Measurements from ENCODE around the gene DDX10.
"Not testable (repeated sequence)": the region's sequence is repeated elsewhere in the genome, so short reads cannot be mapped to it uniquely, and the experiment has no call there.

The DDX10 gene

GRCh38 chr11:108780119-108780518, 115.2 kb downstream of the DDX10 start:
- no peak for DNase-seq

DNA sequence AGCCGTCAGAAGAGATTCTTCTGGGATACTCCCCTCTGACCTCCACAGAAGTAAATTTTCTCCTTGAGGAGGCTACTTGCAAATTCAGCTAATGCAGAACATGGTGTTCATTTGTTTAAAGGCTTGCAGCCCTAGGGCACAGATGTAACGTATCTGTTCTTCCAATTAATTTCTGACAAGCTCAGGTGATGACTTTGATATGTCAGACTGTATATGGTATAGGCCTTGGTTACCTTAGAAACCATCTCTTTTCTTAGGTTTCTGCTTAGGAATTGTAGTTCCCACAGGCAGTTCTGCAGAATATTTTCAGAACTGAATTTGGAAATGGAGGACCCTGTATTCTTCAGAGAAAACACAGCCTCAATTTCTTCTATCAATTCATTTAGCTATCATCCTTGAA, 117.1 kb downstream of the DDX10 start:
- DNase-seq: no peak

DNA sequence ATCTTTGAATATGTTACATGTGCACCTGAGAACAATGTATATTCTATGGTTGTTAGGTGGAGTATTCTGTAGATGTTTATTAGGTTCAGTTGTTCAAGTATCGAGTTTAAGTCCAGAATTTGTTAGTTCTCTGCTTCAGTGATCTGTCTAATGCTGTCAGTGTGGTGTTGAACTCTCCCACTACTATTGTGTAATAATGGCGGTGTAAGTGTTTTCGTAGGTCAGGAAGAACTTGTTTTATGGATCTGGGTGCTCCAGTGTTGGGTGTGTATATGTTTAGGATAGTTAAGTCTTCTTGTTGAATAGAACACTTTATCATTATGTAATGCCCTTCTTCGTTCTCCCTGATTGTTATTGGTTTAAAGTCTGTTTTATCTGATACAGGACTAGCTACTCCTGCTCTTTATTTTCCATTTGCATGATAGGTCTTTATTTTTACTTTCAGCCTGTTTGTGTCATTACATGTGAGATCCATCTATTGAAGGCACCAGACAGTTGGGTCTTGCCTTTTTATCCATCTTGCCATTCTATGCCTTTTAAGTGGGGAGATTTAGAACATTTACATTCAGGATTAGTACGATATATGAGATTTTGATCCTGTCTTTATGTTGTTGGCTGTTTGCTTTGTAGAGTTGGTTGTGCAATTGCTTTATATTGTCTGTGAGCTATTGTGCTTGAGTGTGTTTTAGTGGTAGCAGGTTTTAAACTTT, 121.6 kb downstream of the DDX10 start:
- no peak for DNase-seq

DNA sequence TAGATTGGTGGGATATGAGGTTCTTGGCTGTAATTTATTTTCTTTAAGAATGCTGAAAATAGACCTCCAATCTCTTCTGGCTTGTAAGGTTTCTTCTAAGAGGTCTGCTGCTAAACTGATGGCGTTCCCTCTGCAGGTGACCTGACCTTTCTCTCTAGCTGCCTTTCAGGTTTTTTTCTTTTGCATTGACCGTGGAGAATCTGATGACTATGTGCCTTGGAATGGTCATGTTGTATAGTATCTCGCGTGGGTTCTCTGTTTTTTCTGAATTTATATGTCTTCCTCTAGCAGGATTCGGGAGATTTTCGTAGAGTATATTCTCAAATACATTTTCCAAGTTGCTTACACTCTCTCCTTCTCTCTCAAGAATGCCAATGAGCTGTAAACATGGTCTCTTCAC, 122.2 kb downstream of the DDX10 start:
- DNase-seq: no peak

GRCh38 chr11:108788565-108789199, 123.8 kb downstream of the DDX10 start:
- DNase-seq: no peak

- no peak for DNase-seq
Observed at GRCh38 chr11:108790501-108791299, 125.8 kb downstream of the DDX10 start.

DNA sequence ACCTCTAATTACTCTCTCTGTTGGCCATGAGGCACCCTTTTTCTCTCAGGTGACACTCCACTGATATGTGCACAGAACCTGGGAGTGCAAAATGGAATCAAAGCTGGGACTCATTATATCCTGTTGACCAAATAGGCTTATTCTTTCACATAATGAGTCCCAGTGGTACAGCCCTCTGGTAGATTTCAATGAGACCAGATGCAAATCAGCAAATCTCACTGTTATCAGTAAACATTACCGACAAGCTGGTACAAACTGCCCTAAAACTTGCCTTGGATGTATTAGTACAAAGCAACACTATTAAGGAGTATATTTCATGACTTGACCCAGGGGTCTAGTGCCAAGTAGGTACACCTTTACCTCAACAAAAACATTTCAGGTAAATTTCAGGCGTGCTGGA, 128.3 kb downstream of the DDX10 start:
- no peak for DNase-seq

- DNase-seq: no peak
Observed at GRCh38 chr11:108793611-108794010, 128.7 kb downstream of the DDX10 start.

GRCh38 chr11:108796551-108796950, 131.7 kb downstream of the DDX10 start:
- no peak for DNase-seq

DNA sequence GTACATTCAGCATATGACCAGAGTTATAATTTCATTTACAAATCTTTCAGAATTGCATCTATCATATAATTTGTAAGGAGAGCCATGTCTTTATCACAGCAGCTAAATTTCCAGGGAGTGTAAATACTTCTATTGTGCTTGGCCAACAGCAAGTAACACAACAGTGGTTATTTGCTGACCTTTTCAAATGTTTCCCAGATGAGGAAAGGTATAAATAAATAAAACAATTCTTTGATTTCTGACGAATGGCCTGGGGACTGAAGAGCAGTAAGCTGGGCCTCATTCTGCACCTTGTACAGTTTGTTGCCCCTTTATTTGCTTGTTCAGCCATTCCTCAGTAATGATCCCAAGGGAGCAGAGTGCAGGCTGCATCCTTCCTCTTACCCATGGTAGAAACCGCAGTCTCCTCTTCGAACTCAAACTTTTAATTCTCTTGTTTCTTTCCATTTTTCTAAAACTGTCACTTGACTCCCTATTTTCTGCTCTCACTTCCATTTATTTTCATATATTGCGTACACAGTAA, 132.8 kb downstream of the DDX10 start:
- no peak for DNase-seq

- DNase-seq: no peak
Observed at GRCh38 chr11:108802492-108802891, 137.6 kb downstream of the DDX10 start.

- no peak for DNase-seq
Observed at GRCh38 chr11:108803776-108804175, 138.9 kb downstream of the DDX10 start.

GRCh38 chr11:108804511-108804910, 139.6 kb downstream of the DDX10 start:
- no peak for DNase-seq

DNA sequence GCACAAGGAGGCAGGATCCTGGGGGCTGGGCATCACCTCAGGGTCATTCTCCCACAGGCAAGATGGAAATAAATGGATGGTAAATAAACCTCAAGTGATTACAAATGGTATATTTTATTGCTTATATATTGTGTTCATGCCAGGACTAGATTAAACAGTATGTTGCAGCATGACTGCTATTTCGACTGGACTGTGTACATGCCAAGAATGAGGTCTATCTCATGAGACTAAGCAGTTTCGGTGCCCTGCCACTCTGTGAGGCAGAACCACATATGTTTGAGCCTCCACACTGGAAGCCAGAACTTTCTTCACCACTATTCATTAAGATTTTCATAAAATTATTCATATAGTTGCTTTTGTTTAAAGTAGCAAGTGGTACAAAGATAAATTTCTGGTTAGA, 140.2 kb downstream of the DDX10 start:
- no peak for DNase-seq

GRCh38 chr11:108807262-108807661, 142.4 kb downstream of the DDX10 start:
- DNase-seq: no peak

DNA sequence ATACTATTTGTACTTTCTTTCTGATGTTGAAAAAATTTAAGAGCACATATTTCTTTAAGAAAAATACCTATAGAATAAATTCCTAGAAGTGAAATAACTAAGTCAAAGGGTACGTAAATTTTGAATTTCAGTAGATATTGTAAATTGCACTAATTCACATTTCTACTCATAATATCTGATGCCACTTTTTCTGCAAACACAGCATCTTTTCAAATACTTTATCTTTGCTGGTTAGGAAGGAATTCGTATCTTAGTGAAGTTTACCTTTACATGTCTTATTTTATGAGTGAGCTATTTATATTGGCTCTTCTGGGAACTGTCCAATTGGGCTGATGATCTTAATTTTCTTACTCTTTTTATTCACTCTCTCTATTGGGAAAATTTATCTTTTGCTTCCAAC, 148.2 kb downstream of the DDX10 start:
- no peak for DNase-seq

DNA sequence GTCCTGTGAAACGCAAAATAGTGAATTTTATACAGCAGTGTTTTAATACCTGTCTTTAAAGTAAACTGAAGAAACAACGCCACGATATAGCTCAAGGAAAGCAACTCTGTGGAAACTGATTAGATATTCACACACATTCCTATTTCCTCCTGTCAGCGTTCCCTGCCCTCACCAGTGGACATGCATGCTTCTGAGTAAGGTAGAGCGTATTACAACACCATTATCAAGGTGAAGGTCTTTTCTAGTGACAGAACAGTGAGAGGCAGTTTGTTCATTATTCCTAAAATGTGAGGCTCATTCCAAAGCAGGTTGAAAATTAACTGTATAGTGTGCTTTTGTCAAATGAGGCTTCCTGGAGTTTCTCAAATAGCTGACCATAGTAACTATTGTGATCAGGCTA, 153.1 kb downstream of the DDX10 start:
- DNase-seq: no peak

GRCh38 chr11:108818971-108819370, 154.1 kb downstream of the DDX10 start:
- no peak for DNase-seq

- peak; percentile 28 for DNase-seq
Observed at GRCh38 chr11:108819957-108820356, 155.1 kb downstream of the DDX10 start.

- not testable (repeated sequence) for DNase-seq
Observed at GRCh38 chr11:108823960-108824359, 159.1 kb downstream of the DDX10 start.

DNA sequence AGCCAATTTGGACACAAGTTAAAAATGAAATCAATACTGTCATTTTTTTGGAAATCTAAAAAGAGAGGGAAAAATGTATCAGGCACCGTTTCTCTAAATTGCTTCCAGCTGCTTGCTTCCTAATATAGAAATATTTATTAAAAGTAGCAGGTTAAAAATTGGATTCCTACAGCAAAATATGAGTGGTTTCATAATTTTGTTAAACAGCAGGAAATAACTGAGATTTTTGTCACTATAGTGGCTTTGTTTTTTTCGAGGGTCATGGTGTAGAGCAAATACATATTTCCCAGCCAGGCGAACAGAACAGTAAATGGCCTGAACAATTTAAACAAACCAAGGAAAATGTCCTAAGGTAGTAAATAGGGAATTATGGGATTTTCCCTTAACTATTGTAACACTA, 159.7 kb downstream of the DDX10 start:
- DNase-seq: no peak

- DNase-seq: no peak
Observed at GRCh38 chr11:108825381-108825780, 160.5 kb downstream of the DDX10 start.

DNA sequence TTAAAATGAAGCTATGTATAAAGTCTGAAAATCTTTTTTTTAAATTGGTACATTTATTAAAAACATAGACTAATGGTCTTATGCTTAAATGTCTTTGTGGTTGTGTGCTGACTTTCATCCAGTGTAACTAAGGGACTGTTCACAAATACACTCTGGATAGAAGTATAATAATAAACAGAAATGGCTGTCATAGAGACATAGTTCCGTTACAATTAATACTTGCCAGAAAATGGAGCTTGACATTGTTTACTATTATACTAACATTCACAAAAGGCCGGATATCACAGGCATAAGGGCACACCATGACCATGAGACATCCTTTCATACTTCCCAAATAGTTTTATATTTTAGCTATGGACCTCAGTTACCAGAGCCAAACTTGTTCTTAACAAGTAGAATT, 161.3 kb downstream of the DDX10 start:
- no peak for DNase-seq

- no peak for DNase-seq
Observed at GRCh38 chr11:108835624-108836023, 170.8 kb downstream of the DDX10 start.
